WTC11 (cell line): ENCODE measurements around the gene KCNK16. TPM values are rescaled to one million over a fixed set of nuclear protein-coding genes. Genes with fewer than 3 reads are reported as not detected.
A peak's percentile ranks its signal among the peaks of the same experiment; 100 is the strongest.

Experiments
- ATAC-seq: fragments of 200-7000 bp; cut with Tn5 transposase; 2 replicates; pipeline ENCODE4 v1.10.0; 2021; ENCODE audit warnings: mild to moderate bottlenecking, moderate library complexity
- CTCF ChIA-PET: fragments of 300-600 bp; sonication (Branson Sonifier 250); formaldehyde crosslinking; loops from one replicate; lab custom pipeline; 2021; ENCODE audit warnings: antibody characterized with exemption; lab: Charles Lee
- POLR2A ChIA-PET: fragments of 350-600 bp; sonication (Branson Sonifier 250); formaldehyde crosslinking; loops from one replicate; lab custom pipeline; 2021; ENCODE audit warnings: antibody characterized with exemption; lab: Charles Lee
- DNase-seq: peaks from one replicate; pipeline ENCODE4 v3.0.0; 2021; ENCODE audit warnings: low spot score
- H3K27ac Mint-ChIP-seq: 2 replicates; pipeline ENCODE4 v1.8.0; 2021; ENCODE audit warnings: mixed read lengths
- H3K27me3 Mint-ChIP-seq: 2 replicates; pipeline ENCODE4 v1.8.0; 2021; ENCODE audit warnings: low read depth, mild to moderate bottlenecking, moderate library complexity, mixed read lengths
- H3K36me3 Mint-ChIP-seq: 2 replicates; pipeline ENCODE4 v1.8.0; 2021; ENCODE audit warnings: mixed read lengths
- H3K4me1 Mint-ChIP-seq: 2 replicates; pipeline ENCODE4 v1.8.0; 2022; ENCODE audit warnings: mixed read lengths
- H3K4me3 Mint-ChIP-seq: 2 replicates; pipeline ENCODE4 v1.8.0; 2021; ENCODE audit warnings: mild to moderate bottlenecking, moderate library complexity, mixed read lengths
- H3K9me3 Mint-ChIP-seq: 2 replicates; pipeline ENCODE4 v1.8.0; 2021; ENCODE audit warnings: mixed read lengths
- AFF4 ChIP-seq: sonication (generic); formaldehyde crosslinking; IDR thresholded peaks from 2 replicates; pipeline ENCODE4 v1.8.1; 2023; ENCODE audit warnings: mild to moderate bottlenecking, missing genetic modification reagents, borderline replicate concordance
- CTCF ChIP-seq: fragments of 200-600 bp; IDR thresholded peaks from 2 replicates; pipeline ENCODE4 v1.8.0; 2022; ENCODE audit warnings: antibody characterized with exemption
- E2F4 ChIP-seq: sonication (generic); formaldehyde crosslinking; IDR thresholded peaks from 2 replicates; pipeline ENCODE4 v1.8.1; 2022; ENCODE audit warnings: low read depth, mild to moderate bottlenecking, moderate library complexity, missing genetic modification reagents, borderline replicate concordance
- EMX1 ChIP-seq: fragments of 250-450 bp; sonication (Bioruptor Pico); IDR thresholded peaks from 2 replicates; pipeline ENCODE4 v1.8.0; 2021; ENCODE audit warnings: mild to moderate bottlenecking
- GABPB1 ChIP-seq: sonication (generic); formaldehyde crosslinking; IDR thresholded peaks from 2 replicates; pipeline ENCODE4 v1.8.1; 2023; ENCODE audit warnings: mild to moderate bottlenecking, missing genetic modification reagents
- GRHL2 ChIP-seq: fragments of 250-450 bp; sonication (Bioruptor Pico); IDR thresholded peaks from 2 replicates; pipeline ENCODE4 v1.8.0; 2022; ENCODE audit warnings: mild to moderate bottlenecking, moderate library complexity; ENCODE audit not compliant: insufficient replicate concordance, severe bottlenecking
- HMGA2 ChIP-seq: fragments of 250-450 bp; sonication (Bioruptor Pico); IDR thresholded peaks from 2 replicates; pipeline ENCODE4 v1.4.0; 2021; ENCODE audit warnings: mild to moderate bottlenecking, moderate library complexity
- MYBL2 ChIP-seq: sonication (generic); formaldehyde crosslinking; IDR thresholded peaks from 2 replicates; pipeline ENCODE4 v1.8.1; 2023; ENCODE audit warnings: mild to moderate bottlenecking, moderate library complexity, missing genetic modification reagents
- NFYB ChIP-seq: sonication (generic); formaldehyde crosslinking; conservative IDR thresholded peaks from 2 replicates; pipeline ENCODE4 v1.8.0; 2022; ENCODE audit warnings: low read depth, missing genetic modification reagents
- NR1H2 ChIP-seq: sonication (generic); formaldehyde crosslinking; IDR thresholded peaks from 2 replicates; pipeline ENCODE4 v1.9.0; 2021; ENCODE audit warnings: mild to moderate bottlenecking, moderate library complexity, missing genetic modification reagents
- RORB ChIP-seq: fragments of 250-450 bp; sonication (Bioruptor Pico); IDR thresholded peaks from 2 replicates; pipeline ENCODE4 v1.9.0; 2021; ENCODE audit warnings: mild to moderate bottlenecking
- SMAD4 ChIP-seq: sonication (generic); formaldehyde crosslinking; IDR thresholded peaks from 2 replicates; pipeline ENCODE4 v1.8.0; 2022; ENCODE audit warnings: mild to moderate bottlenecking, missing genetic modification reagents
- TEAD1 ChIP-seq: sonication (generic); formaldehyde crosslinking; IDR thresholded peaks from 2 replicates; pipeline ENCODE4 v1.8.0; 2022; ENCODE audit warnings: mild to moderate bottlenecking, missing genetic modification reagents
- ZNF263 ChIP-seq: sonication (generic); formaldehyde crosslinking; IDR thresholded peaks from 2 replicates; pipeline ENCODE4 v1.8.1; 2022; ENCODE audit warnings: low read depth, mild to moderate bottlenecking, moderate library complexity, missing genetic modification reagents
- ZNF671 ChIP-seq: fragments of 250-450 bp; sonication (Bioruptor Pico); IDR thresholded peaks from 2 replicates; pipeline ENCODE4 v1.8.0; 2021; ENCODE audit warnings: mild to moderate bottlenecking
- total RNA-seq: library from RNA; stranded (reverse); gene quantifications from 3 replicates; pipeline ENCODE4 v1.2.3, GENCODE V29; 2021
- TF ChIP-seq, protein P1 (sequence below): fragments of 250-450 bp; sonication (Bioruptor Pico); IDR thresholded peaks from 2 replicates; pipeline ENCODE4 v1.9.0; 2021; ENCODE audit warnings: moderate library complexity, mild to moderate bottlenecking, inconsistent platforms, borderline replicate concordance
- TF ChIP-seq, protein P2 (sequence below): sonication (generic); formaldehyde crosslinking; IDR thresholded peaks from 2 replicates; pipeline ENCODE4 v1.8.0; 2022; ENCODE audit warnings: mild to moderate bottlenecking, missing genetic modification reagents

KCNK16 gene
- total RNA-seq, 1 experiment from 2014 or later: not detected

GRCh38 chr6:39361657-39362486, 39.4 kb upstream of the KCNK16 start:
- H3K27ac Mint-ChIP-seq: no peak overlapping the region
- POLR2A ChIA-PET: no interaction called here

GRCh38 chr6:39360378-39360777, 37.9 kb upstream of the KCNK16 start:
- peaks cover 12% of the 10 kb centered on the region for H3K4me1 Mint-ChIP-seq
- H3K27ac Mint-ChIP-seq: no peak overlapping the region
- H3K4me3 Mint-ChIP-seq: no peak overlapping the region
- H3K36me3 Mint-ChIP-seq: no peaks in the 10 kb centered on the region
- POLR2A ChIA-PET: no interaction called here
- H3K27me3 Mint-ChIP-seq: peaks cover 12% of the 10 kb centered on the region
- CTCF ChIA-PET: interaction anchor here (1.1 to 1.3 kb wide), 2 partner anchors 9 to 258 kb away, joined by 3 read pairs; no protein-coding TSS in a partner anchor
- H3K9me3 Mint-ChIP-seq: no peaks in the 10 kb centered on the region
- TF ChIP-seq HMGA2 (CRISPR knock-in tag) (no peak), ZNF263 (CRISPR knock-in tag) (no peak), RORB (CRISPR knock-in tag) (no peak), MYBL2 (CRISPR knock-in tag) (no peak), GRHL2 (no peak)
- TF ChIP-seq, all 79 proteins: peak for 0
- ATAC-seq: no peak
- DNase-seq: no peak

More at GRCh38 chr6:39361657-39362486, 39.4 kb upstream of the KCNK16 start:
- peak; percentile 96 for ATAC-seq
- Mint-ChIP-seq H3K4me3 (no peak overlapping the region), H3K27me3 (peaks cover 12% of the 10 kb centered on the region), H3K36me3 (no peaks in the 10 kb centered on the region), H3K4me1 (peaks cover 12% of the 10 kb centered on the region), H3K9me3 (no peaks in the 10 kb centered on the region)
- CTCF ChIA-PET: interaction anchor here (0.5 to 2.8 kb wide), 57 partner anchors 9 to 969 kb away, joined by 3 to 25 read pairs (median 4); partner anchors contain the start of gene DAAM2
- peak; percentile 83 for DNase-seq
- TF ChIP-seq SMAD4 (no peak), NR1H2 (CRISPR knock-in tag) (no peak), GABPB1 (no peak), AFF4 (CRISPR knock-in tag) (no peak), CTCF (peak; percentile 64; the same call in 1 of the 2 replicates), NFYB (CRISPR knock-in tag) (no peak)
- TF ChIP-seq, protein P1, sequence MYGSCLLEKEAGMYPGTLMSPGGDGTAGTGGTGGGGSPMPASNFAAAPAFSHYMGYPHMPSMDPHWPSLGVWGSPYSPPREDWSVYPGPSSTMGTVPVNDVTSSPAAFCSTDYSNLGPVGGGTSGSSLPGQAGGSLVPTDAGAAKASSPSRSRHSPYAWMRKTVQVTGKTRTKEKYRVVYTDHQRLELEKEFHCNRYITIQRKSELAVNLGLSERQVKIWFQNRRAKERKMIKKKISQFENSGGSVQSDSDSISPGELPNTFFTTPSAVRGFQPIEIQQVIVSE (CRISPR knock-in tag): no peak
- TF ChIP-seq, protein P2, sequence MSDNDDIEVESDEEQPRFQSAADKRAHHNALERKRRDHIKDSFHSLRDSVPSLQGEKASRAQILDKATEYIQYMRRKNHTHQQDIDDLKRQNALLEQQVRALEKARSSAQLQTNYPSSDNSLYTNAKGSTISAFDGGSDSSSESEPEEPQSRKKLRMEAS (CRISPR knock-in tag): peak; percentile 66; the same call in 1 of the 2 replicates

DNA sequence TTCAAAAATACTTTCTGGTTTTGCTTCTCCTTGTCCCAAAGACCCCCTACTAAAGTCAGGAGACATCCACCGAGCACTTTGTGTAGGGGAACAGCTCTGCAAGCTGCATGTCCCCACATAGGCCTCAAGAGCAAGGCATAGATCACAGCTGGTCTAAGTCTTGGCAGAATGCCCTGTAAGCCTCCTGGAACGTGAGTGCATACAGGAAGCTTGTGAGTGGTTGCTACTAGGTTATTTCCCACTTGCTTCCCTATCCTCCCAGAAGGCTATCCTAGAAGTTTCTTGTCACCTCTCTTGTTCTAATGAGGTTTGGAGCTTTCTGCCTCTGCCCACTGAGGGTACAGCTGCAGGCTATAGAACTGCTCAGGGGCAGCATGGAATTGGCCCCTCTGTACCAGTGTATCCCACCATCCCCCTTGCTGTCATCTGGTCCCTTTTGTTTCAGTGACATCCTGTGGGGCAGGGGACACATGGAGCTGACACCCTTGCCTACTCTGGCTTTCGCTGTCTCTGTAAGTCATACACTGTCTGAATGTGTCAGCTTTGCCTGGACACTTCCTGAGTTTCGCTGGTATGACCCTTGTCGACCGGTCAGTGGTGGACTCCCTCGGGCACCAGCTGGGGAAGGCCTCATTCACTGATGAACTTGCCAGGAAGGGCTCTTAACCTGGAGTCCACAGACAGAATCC, 35.6 kb upstream of the KCNK16 start:
- Mint-ChIP-seq H3K4me3 (no peak overlapping the region), H3K36me3 (no peaks in the 10 kb centered on the region), H3K9me3 (no peaks in the 10 kb centered on the region), H3K27ac (no peak overlapping the region), H3K4me1 (peaks cover 11% of the 10 kb centered on the region), H3K27me3 (peaks cover 12% of the 10 kb centered on the region)
- no peak for DNase-seq
- ChIA-PET CTCF (interaction anchor here (1.0 to 1.6 kb wide), 2 partner anchors 10 to 12 kb away, joined by 3 to 7 read pairs; no protein-coding TSS in a partner anchor), POLR2A (no interaction called here)
- no peak for ATAC-seq
- no peak for TF ChIP-seq EMX1
- no peak for TF ChIP-seq AFF4 (CRISPR knock-in tag)
- no peak for TF ChIP-seq ZNF671
- no peak for TF ChIP-seq TEAD1
- TF ChIP-seq MYBL2 (CRISPR knock-in tag): no peak
- TF ChIP-seq E2F4 (CRISPR knock-in tag): no peak
